HG03558 (cell line): ENCODE data around the gene HDAC5.
A peak's percentile ranks its signal among the peaks of the same experiment; 100 is the strongest.
"Not testable (repeated sequence)": the region's sequence is repeated elsewhere in the genome, so short reads cannot be mapped to it uniquely, and the experiment has no call there.

ENCODE experiments used
- ATAC-seq: cut with Tn5 transposase; IDR thresholded peaks from one replicate; pipeline ENCODE4 v1.9.1; 2021; ENCODE audit warnings: moderate number of reproducible peaks; ENCODE audit not compliant: unreplicated experiment; ENCODE audit errors: extremely low read depth

HDAC5 gene

DNA sequence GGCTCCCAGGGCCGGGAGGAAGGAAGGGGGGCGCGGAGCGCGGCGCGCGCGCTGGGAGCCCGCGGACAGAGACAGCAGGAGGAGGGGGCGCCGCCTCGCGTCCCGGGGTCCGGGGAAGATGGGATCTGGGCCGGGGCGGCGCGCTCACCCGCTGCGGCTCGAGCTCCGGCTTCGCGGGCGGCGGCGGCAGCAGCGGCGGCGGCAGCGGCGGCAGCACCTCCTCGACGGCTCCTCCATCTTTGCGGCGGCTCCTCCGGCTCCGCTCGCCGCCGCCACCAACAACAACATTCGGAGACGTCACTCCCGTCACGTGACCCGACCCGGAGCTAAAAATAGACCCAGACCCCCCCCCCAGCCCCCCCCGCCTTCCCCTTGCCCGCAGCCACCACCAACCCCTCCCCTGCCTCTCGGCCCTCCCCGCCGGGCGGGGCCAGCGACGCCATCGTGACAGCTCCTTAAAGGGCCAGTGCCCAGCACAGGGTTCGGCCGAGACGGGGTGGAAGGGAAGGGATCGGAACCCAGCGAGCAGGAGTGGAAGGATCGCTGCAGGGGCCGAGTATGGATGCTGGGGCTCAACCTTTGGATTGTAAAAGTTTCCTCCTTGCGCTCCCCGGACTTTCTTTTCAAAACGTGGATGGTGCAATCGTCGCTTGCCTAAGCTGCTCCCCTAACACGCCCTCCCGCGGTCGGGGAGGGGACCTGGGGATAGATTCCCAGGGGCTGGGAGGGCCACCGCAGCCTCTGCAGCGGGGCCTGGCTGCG, at the start of gene HDAC5:
Gene HDAC5 (minus strand): TSS at position 286 of the 762 bp plus-strand sequence. CDS start 6,126 bp downstream, outside the sequence.
- ATAC-seq, result peak; percentile 71

DNA sequence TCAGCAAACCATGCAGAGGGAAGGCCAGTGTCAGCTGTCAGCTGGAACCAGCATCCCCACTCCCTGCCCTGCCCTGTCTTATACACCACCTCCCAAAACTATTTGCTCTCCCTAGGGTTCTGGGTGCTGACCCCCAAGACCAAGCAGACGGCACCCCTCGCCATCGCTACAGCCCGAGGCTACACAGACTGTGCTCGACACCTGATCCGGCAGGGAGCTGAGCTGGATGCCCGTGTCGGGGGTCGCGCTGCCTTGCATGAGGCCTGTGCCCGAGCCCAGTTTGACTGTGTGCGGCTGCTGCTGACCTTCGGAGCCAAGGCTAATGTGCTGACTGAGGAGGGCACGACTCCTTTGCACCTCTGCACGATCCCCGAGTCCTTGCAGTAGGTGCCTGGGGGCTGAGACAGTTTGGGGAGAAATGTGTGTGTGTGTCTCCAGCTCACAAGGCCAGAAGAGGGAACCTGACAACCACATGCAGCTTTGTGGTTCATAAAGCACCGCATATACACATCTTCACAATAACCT, 48.6 kb upstream of the HDAC5 start:
- no peak for ATAC-seq

GRCh38 chr17:44170499-44171201, 47.2 kb upstream of the HDAC5 start, which contains the start of gene ASB16:
ASB16 (plus strand) TSS chr17:44170704; CDS start chr17:44170790, 86 bp downstream.
- ATAC-seq, result no peak

DNA sequence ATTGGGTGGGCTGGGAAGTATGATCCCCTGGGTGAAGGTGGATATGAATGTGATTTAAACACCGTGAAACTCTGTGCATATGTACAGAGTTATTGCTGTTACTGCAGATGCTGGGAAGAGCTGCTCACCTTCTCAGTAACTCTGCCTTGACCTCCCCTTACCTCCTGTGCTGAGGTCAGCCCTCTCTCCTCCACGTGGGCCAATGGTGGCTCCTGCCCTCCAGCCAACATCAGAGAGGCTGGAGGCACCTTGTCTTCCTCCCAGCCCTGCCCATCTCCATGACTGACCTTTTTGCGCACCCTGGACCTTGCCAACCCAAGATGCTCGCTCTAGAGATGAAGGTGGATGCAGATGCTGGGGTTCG, 46.7 kb upstream of the HDAC5 start:
- ATAC-seq, result no peak

- no peak for ATAC-seq
Measured at GRCh38 chr17:44167181-44167861, 43.9 kb upstream of the HDAC5 start.

DNA sequence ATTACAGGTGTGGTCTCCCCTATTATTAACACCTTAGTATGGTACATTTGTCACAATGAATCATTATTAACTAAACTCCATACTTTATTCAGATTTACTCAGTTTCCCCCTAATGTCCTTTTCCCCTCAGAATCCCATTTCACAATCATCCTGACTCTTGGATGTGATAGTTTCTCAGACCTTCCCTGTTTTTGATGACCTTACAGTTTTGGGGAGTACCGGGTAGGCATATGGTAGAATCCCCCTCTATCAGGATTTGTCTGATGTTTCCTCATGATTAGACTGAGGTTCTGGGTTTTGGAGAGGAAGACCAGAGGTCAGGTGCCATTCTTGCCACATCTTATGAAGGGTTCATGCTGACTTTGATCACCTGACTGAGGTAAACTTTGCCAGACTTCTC, 41.0 kb upstream of the HDAC5 start:
- no peak for ATAC-seq

DNA sequence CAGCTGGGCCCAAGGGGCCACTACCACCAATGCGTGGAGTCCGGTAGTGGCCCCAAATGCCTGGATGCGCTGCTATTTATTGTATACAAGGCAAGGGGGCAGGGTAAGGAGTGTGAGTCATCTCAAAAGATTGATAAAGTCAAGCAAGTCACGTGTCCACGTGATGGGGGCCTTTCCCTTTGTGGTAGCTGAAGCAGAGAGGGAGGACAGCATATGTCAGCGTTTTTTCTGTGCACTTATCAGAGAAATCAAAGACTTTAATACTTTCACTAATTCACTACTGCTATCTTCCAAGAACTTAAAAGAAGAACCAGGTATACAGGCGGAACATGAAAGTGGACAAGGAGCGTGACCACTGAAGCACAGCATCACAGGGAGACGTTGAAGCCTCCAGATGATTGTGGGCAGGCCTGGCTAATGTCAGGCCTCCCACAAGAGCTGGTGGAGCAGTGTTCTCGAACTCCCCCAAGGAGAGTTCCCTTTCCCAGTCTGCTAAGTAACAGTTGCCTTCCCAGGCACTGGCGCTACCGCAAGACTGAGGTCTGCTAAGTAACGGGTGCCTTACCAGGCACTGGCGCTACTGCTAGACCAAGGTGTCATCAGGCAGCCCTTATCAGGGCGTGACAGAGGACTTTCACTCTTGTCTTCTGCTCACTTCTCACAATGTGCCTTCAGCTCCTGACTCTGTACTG, 36.2 kb upstream of the HDAC5 start:
- ATAC-seq, result no peak

DNA sequence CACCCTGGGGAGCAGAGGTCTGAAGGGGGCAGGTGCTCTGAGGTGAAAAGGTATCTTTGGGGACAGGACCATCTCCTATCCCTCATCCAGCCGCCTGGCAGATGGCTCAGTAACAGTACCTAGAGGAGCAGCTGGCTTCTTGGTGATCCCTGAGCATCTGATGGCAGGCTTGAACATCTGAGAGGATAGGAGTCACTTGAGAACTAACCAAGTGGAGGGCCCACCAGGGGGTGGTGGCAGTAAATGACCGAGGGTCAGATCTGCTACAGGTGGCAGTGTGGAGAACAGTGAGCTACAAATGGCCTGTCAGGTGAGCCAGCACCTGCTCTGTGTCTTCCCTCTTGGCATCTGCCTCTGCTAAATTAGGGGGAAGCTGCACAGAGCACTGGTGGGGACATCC, 32.0 kb upstream of the HDAC5 start:
- ATAC-seq, result no peak

- ATAC-seq, result no peak
Measured at GRCh38 chr17:44152875-44153274, 29.4 kb upstream of the HDAC5 start.

DNA sequence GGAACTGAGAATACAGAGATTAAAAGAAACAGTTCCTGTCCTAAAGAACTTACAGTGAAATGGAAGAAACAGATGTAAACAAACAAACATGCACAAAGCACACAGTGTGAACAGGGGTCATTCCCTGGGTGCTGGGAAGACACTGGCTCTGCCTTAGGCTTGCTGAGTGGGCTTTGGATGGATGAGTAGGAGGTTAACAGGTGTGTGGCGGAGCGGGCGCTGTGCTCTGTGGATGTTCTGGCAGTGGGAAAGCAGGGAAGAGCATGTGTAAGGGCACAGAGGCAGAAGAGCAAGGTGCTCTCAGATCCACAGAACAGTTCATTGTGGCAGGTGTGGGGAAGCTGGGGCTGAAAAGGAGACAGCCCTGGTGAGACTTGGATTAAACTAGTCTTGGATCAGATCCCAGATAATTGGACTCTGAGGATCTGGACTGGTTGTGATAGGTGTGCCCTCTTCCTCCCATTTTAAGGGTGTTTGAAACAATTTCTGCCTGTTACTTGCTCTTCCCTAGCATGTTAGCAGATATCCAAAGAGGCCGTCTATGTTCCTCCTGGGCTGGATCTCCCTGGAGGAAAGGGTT, 26.4 kb upstream of the HDAC5 start:
- no peak for ATAC-seq

- not testable (repeated sequence) for ATAC-seq
Measured at GRCh38 chr17:44149066-44149465, 25.6 kb upstream of the HDAC5 start.

- no peak for ATAC-seq
Measured at GRCh38 chr17:44147812-44148211, 24.4 kb upstream of the HDAC5 start.

DNA sequence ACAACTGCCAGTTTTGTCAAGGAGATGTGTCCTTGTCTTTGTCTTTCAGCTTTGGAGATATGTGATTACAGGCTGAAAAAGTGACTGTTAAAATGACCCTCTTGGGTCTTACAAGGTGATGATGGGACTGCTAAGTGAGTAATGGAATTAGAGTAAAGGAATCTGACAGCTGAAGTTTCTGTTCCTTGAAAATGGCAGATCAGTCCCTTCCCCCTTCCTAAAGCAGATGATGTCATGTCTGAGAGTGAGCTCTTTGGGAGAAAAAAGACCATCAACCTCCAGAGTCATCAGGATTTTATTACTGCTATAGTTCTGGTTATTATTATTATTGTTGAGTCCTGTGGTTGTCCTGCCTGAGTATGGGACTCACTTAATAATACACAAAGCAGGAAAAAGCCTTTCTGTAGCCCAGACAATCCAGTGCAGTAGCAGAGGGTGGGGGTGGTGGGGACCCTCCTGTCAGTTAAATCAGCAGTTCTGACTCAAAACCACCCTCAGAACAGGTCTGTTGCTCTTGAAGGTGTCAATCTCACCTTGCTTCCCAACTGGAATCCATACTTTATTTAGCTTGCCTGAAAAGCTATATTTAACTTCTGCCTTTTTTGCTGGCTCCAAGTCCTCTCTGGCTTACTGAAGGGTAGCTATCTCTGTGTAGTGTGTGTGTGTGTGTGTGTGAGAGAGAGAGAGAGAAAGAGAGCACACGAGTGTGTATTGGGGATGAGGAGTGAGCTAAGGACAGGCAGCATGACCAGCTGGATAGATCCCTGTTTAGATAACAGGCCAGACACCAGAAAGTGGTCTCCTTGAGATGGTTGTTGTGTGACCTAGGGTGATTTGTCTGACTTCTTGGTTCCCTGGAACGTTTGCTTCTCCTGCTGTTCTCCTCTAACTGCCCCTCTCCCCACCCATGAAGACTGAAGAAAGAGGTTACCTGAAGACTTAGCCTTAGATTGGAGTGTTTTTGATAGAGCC, 23.2 kb upstream of the HDAC5 start:
- ATAC-seq, result no peak

DNA sequence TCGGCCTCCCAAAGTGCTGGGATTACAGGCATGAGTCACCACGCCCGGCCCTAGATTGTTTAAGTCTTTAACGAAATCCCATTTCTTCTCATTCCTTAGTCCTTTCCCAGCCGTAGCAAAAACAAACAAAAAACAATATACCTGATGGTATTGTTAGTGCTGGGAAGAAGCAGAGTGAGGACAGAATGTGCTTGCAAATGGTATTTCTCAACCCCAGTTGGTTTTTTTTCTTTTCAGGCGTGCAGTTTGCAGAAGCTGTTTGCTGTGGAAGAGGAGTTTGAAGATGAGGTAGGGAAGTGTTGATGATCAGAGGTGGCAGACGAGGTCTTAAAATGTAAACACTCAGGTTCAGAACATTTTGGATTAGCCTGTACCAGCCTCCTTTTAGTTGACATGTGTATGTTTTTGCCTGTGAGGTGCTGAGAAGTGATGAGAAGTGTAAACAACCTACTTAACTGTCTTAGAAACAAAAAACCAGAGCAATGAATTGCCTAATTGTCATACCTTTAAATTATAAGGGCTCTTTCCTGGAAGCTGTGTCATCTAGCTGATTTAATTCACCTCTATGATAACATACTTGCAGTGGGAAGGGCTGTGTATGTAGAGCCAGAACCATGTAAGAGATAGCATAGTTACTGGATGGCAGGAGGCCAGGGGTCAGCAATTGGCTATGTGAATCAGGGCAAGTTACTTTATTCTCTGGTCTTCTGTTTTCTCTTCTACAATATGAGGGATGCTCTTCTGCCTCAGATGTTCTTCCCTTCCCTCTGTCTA, 21.7 kb upstream of the HDAC5 start:
- no peak for ATAC-seq

DNA sequence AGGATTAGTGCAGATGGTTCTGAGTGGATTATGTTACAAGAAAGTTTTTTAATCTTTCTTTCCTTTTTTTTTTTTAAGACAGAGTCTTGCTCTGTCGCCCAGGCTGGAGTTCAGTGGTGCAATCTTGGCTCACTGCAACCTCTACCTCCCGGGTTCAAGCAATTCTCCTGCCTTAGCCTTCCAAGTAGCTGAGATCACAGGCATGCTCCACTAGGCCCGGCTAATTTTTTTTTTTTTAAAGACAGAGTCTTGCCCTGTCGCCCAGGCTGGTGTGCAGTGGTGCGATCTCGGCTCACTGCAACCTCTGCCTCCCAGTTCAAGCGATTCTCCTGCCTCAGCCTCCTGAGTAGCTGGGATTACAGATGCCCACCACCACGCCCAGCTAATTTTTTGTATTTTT, 20.5 kb upstream of the HDAC5 start:
- not testable (repeated sequence) for ATAC-seq

DNA sequence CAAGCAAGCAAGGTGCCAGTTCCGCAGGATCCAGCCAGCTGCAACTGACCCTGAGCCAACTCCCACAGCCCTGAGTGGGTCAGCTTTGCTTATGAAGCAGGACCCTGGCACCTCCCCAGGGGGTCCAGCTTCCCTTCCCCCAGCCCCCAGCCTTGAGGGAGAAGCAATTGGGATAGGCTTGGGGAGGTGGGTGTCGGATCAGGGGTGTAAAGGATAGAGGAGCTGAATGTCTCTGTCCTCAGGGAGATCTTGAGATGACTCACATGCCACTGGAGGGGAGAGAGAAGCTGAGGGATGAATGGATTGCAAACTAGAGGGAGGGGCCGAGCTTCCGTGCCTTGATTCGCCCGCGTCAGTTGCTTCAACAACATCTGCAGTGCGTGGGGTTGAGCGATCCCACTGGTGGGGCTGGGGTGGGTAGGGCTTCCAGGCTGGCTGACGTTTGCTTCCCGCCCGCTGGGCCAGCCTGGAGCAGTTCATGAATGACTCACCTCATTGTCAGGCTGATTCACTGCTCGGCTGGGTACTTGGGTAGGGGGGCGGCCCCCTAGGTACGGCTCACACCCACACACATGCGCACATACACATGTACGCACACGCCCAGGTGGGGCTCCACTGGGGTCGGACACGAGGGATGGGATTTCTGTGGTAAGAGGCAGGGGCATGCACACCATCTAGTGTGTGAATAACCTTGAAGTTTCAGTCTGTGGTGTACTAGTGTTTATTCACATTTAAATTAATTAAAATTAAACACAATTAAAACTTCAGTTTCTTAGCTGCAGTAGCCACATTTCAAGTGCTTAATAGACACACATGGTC, 14.7 kb upstream of the HDAC5 start:
- ATAC-seq, result no peak
